Ureter (tissue), 1 donor: Measurements from ENCODE around the gene TMCC2. TPM values are rescaled to one million over a fixed set of nuclear protein-coding genes. Genes with fewer than 3 reads are reported as not detected.

Source experiments
- total RNA-seq: library from RNA; stranded (reverse); gene quantifications from one replicate; pipeline ENCODE4 v1.2.4, GENCODE V29; 2023
- donor health status: DM: yes; HTN: yes; CAD: no.

TMCC2 gene
- total RNA-seq, 1 donor from 2014 or later: 0.55 TPM

Other genes with a start within 250 kb of the TMCC2 start
- gene CNTN2, start 184.7 kb upstream of the TMCC2 start, total RNA-seq: 0.42 TPM
- gene TMEM81, start 143.5 kb upstream of the TMCC2 start, total RNA-seq: 1.5 TPM
- 13.7 TPM for gene RBBP5, start 106.0 kb upstream of the TMCC2 start, total RNA-seq
- 12.6 TPM for gene DSTYK, start 16.2 kb upstream of the TMCC2 start, total RNA-seq
- 0.96 TPM for gene NUAK2, start 93.8 kb downstream of the TMCC2 start, total RNA-seq
- not detected for gene KLHDC8A, start 129.0 kb downstream of the TMCC2 start, total RNA-seq
- not detected for gene LEMD1, start 194.1 kb downstream of the TMCC2 start, total RNA-seq
- gene BLACAT1, start 228.1 kb downstream of the TMCC2 start, total RNA-seq: 0.16 TPM